ENCODE measurements around the gene PROZ.
"Not testable (repeated sequence)": the region's sequence is repeated elsewhere in the genome, so short reads cannot be mapped to it uniquely, and the experiment has no call there.

PROZ gene

GRCh38 chr13:113157929-113158747 lies at the start of gene PROZ:
Gene PROZ (plus strand): TSS chr13:113158648. CDS start chr13:113158661, 13 bp downstream.
- no peak for DNase-seq (ENCODE audit: low spot score)

- no peak for DNase-seq (ENCODE audit: low spot score)
Observed at GRCh38 chr13:113109151-113110047, 49.0 kb upstream of the PROZ start.

- no peak for DNase-seq (ENCODE audit: low spot score)
Observed at GRCh38 chr13:113110048-113110851, 48.2 kb upstream of the PROZ start.

GRCh38 chr13:113110852-113111315 lies 47.6 kb upstream of the PROZ start:
- DNase-seq (ENCODE audit: low spot score) = no peak

- not testable (repeated sequence) for DNase-seq (ENCODE audit: low spot score)
Observed at GRCh38 chr13:113111821-113112220, 46.6 kb upstream of the PROZ start.

- not testable (repeated sequence) for DNase-seq (ENCODE audit: low spot score)
Observed at GRCh38 chr13:113112475-113112874, 46.0 kb upstream of the PROZ start.

- DNase-seq (ENCODE audit: low spot score) = no peak
Observed at GRCh38 chr13:113112893-113113845, 45.3 kb upstream of the PROZ start.

GRCh38 chr13:113113846-113114271 lies 44.6 kb upstream of the PROZ start:
- DNase-seq (ENCODE audit: low spot score) = no peak

- no peak for DNase-seq (ENCODE audit: low spot score)
Observed at GRCh38 chr13:113114511-113115362, 43.7 kb upstream of the PROZ start.

- no peak for DNase-seq (ENCODE audit: low spot score)
Observed at GRCh38 chr13:113115363-113116205, 42.9 kb upstream of the PROZ start.

GRCh38 chr13:113116206-113116800 lies 42.1 kb upstream of the PROZ start:
- no peak for DNase-seq (ENCODE audit: low spot score)

GRCh38 chr13:113116871-113117271 lies 41.6 kb upstream of the PROZ start:
- no peak for DNase-seq (ENCODE audit: low spot score)

- no peak for DNase-seq (ENCODE audit: low spot score)
Observed at GRCh38 chr13:113117335-113117872, 41.0 kb upstream of the PROZ start.

GRCh38 chr13:113117911-113118260 lies 40.6 kb upstream of the PROZ start:
- DNase-seq (ENCODE audit: low spot score) = no peak

- no peak for DNase-seq (ENCODE audit: low spot score)
Observed at GRCh38 chr13:113118261-113119021, 40.0 kb upstream of the PROZ start.

- DNase-seq (ENCODE audit: low spot score) = no peak
Observed at GRCh38 chr13:113119166-113119821, 39.2 kb upstream of the PROZ start.

- no peak for DNase-seq (ENCODE audit: low spot score)
Observed at GRCh38 chr13:113119822-113120189, 38.6 kb upstream of the PROZ start.
